CMK (cell line): ENCODE measurements around the gene FAR2.
"Not testable (repeated sequence)": the region's sequence is repeated elsewhere in the genome, so short reads cannot be mapped to it uniquely, and the experiment has no call there.

Experiments used
- DNase-seq: peaks from one replicate; pipeline ENCODE4 v3.0.0-alpha.2; 2010; ENCODE audit warnings: low read depth

Gene FAR2

DNA sequence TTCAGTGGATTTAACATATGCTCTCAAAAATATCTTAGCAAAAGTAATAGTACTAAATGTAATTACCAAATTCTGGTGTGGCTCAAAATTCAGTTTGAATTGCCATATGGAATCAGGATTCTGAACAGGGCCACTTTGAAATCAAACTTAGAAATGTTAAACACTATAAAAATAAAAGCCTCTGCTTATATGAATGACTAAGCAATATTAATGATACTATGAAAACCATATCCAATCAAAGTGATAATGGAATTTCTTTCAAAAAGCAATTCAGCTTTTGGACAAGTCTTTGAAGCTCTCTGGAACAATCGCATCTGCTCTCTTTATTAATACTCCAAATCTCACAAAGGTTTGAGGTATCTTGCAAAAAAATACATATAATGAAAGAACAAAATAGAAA lies 180.3 kb downstream of the FAR2 start:
- DNase-seq: no peak

DNA sequence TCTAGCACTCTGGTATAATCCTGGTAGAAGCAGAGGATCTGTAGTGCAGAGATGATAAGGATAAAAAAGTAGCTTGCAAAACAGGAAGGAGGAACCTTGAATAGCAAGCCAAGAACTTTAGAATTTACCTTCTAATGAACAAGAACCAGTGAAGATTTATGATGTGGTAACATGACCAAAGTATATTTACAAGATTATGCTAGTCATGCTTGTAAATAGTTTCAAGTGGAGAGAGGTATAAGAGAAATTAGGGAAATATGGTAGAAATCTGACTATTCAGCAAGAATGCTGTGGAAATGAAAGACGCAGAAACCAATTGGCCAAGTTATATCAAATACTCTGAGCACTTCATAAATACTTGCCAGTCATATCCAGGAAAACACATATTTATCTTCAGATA lies 184.1 kb downstream of the FAR2 start:
- no peak for DNase-seq

DNA sequence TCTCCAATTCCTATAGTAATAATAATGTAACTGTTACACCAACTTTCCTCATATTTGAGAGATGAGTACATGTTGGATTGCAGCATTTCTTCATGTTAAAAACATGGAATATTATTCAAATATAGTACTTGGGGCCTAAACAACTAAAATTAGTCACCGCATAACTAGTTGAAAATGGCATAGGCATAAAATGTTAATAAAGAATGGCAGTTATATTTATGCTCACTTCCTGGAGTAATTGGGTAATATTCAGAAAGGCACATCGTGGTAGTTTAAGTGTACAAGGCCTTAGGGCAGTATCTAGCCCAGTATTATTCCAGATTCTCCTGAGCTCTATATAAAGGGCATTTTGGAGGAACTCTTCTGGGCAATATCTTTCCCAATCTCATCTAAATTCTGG lies 185.9 kb downstream of the FAR2 start:
- no peak for DNase-seq

- no peak for DNase-seq
Measured at GRCh38 chr12:29337325-29337724, 188.2 kb downstream of the FAR2 start.

DNA sequence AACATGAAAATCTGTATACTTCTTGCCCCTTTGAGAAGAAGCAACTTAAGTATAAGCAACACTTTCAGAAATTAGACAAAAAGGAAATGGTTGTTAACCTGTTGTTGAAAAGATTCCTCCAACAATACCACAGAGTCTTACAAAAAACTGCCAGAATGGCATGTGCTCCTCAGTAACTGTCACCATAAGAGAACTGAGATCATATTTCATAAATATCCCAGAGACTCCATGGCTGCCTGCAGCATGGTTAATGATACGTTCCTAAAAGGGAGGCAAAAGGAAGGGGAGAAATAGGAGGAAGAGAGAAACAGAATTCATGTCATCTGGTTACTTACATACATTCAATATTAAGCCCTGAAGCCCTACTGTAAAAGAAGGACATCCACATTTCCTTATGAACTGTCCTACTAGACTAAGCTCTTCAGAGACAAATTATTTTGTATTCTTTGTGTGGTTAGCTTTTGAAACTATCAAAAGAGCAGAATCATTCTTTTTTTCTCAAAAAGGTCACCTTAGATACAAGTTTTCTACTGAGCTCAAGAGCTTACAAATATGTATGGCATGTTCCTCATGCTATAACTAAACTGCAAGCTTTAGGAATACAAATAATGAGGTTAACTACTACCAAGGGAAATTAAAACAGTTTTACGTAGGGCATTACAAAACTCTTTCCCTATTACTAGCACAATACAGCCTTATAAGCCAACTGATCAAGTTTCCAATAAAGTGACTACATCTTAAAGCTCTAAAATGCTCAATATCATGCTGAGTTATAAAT lies 194.1 kb downstream of the FAR2 start:
- no peak for DNase-seq

DNA sequence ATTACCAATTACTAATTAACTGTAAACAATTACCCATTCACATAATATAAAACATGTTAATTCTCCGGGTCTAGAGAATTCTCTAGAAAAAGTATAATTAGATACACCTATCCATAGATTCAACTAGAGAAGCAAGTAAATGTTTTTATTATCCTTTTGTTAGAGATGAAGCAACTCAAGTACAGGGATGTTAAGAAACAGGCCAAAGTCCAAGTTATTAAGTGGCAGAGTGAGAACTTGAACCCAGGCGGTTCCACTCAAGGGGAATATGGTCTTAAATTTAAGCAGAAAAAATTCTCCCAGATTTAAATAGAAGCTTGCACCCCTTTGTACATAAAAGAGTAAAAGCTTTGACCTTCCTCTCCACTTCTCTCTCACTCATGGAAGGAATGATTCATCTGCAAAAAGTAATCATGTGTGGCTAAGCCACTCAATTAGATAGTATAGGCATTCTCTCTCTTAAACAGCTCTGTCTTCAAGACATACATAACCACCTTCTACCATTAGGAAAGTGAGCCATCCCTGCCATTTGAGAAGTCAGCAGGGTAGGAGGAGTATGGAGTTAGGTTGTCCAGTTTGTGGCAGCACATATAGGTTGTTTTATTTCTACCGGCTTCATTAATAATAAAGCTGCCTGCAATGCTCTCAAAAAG lies 197.8 kb downstream of the FAR2 start:
- DNase-seq: no peak

DNA sequence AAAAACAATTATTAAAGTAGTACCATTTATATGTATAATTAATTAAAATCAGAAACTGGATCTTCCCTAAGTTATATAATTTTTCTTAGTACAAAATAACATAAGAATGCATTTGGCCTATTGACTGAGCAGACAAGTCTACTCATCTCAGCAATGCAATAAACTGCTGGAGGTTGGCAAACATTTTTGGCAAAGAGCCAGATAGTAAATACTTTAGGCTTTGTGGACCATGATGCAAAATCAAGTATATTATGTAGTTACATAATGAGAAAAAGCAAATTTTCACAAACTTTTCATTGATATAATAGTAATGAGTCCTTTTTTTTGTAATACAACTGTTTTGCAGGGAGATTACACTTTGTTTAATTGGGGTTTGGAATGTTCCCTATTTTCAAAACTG lies 201.0 kb downstream of the FAR2 start:
- no peak for DNase-seq

DNA sequence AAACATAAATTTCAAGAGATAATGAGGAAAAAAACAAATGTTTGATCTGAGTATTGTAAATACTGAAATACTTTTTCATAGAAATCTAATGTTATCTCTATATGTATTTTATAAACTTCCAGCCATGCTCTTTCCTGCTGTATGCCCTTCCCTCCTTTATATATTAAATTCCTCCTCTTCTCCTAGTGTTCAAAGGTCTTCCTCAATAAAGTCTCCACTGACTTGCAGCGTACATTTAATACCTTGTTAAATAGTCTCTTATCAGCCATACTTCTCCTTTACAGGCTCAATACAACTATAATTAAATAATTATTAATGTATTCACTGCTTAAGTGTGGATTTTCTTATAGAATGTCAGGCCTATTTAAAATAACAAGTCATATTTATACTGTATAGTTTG lies 205.9 kb downstream of the FAR2 start:
- no peak for DNase-seq

GRCh38 chr12:29365091-29365490 lies 216.0 kb downstream of the FAR2 start:
- DNase-seq: no peak

- DNase-seq: no peak
Measured at GRCh38 chr12:29374012-29374411, 224.9 kb downstream of the FAR2 start.

GRCh38 chr12:29374913-29375312 lies 225.8 kb downstream of the FAR2 start:
- no peak for DNase-seq

- no peak for DNase-seq
Measured at GRCh38 chr12:29376118-29376517, 227.0 kb downstream of the FAR2 start.

GRCh38 chr12:29380536-29381523 lies 231.8 kb downstream of the FAR2 start, which contains the start of gene ERGIC2:
ERGIC2 (minus strand) TSS chr12:29381172; CDS start chr12:29371633, 9,539 bp downstream.
- DNase-seq: peak; percentile 95

GRCh38 chr12:29382251-29382650 lies 233.2 kb downstream of the FAR2 start:
- no peak for DNase-seq

GRCh38 chr12:29385194-29385593 lies 236.1 kb downstream of the FAR2 start:
- DNase-seq: not testable (repeated sequence)
